ENCODE data around the gene CLEC18B. TPM values are rescaled to one million over a fixed set of nuclear protein-coding genes. Genes with fewer than 3 reads are reported as not detected.
"Not testable (repeated sequence)": the region's sequence is repeated elsewhere in the genome, so short reads cannot be mapped to it uniquely, and the experiment has no call there.

Gene CLEC18B
- 1 to 10 TPM; 1.1 to 5.5 (median 2.0) TPM for total RNA-seq
- long read RNA-seq, donor 1, partial matches to known transcripts, result 0 of 1 reads
- long read RNA-seq, donor 1, other reads (novel, unspliced or antisense), result 1 of 1 reads
- long read RNA-seq, donor 2, result 0 reads

GRCh38 chr16:74420612-74421481 is at the start of gene CLEC18B:
Gene CLEC18B (minus strand): TSS chr16:74421478. CDS start chr16:74421270, 208 bp downstream.
- H3K36me3 ChIP-seq (ENCODE audit: low read depth); H3K4me1 ChIP-seq (ENCODE audit: low read depth); DNase-seq; intact Hi-C loops (cut with DNase I, micrococcal nuclease); H3K9me3 ChIP-seq; H3K4me3 ChIP-seq: not testable (repeated sequence)
- ATAC-seq, result peak; percentile 5

DNA sequence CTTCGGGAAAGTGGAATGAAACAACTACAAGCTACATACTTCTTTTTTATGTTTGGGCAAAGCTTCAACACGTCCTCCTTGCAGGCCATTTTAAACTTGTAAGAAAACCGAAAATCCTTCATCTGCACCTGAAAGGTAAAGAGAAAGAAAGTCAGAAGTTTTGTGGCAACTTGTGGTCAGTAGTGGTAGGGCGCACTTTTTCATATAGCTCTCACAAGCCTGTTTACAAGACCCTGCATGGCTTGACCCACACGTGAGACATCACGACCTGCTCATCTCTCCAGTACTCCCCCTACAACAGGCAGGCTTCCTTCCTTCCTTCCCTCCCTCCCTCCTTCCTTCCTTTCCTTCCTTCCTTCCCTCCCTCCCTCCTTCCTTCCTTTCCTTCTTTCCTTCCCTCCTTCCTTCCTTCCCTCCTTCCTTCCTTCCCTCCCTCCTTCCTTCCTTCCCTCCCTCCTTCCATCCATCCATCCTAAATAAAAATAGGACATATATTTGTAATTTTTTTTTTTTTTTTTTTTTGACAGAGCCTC is 48.7 kb upstream of the CLEC18B start:
- intact Hi-C loops (cut with DNase I, micrococcal nuclease), result loop anchor here in 1 of 2 donors (10.0 kb wide), 1 partner anchor 155 kb away; no protein-coding TSS in a partner anchor
- Histone ChIP-seq H3K9me3 (no peaks in the 10 kb centered on the region), H3K4me1 (ENCODE audit: low read depth) (no peaks in the 10 kb centered on the region), H3K4me3 (no peak overlapping the region), H3K36me3 (ENCODE audit: low read depth) (peaks cover 5% of the 10 kb centered on the region)
- DNase-seq (no peak), ATAC-seq (no peak)
- no peak for TF ChIP-seq CTCF (IDR thresholded peaks at IDR 0.05)

GRCh38 chr16:74468807-74469525 is 47.7 kb upstream of the CLEC18B start:
- intact Hi-C loops (cut with DNase I, micrococcal nuclease), result no loop called here
- H3K36me3 ChIP-seq (ENCODE audit: low read depth), result peaks cover 5% of the 10 kb centered on the region
- ATAC-seq, result no peak
- no peaks in the 10 kb centered on the region for H3K4me1 ChIP-seq (ENCODE audit: low read depth)
- no peak for TF ChIP-seq CTCF (IDR thresholded peaks at IDR 0.05)
- no peaks in the 10 kb centered on the region for H3K9me3 ChIP-seq
- no peak overlapping the region for H3K4me3 ChIP-seq
- DNase-seq, result no peak

GRCh38 chr16:74466872-74467271 is 45.6 kb upstream of the CLEC18B start:
- no peak for TF ChIP-seq CTCF (IDR thresholded peaks at IDR 0.05)
- H3K4me3 ChIP-seq, result no peak overlapping the region
- DNase-seq, result no peak
- H3K4me1 ChIP-seq (ENCODE audit: low read depth), result no peaks in the 10 kb centered on the region
- H3K36me3 ChIP-seq (ENCODE audit: low read depth), result peaks cover 5% of the 10 kb centered on the region
- no peaks in the 10 kb centered on the region for H3K9me3 ChIP-seq
- intact Hi-C loops (cut with DNase I, micrococcal nuclease), result no loop called here
- ATAC-seq, result no peak

GRCh38 chr16:74465851-74466685 is 44.8 kb upstream of the CLEC18B start:
- Histone ChIP-seq H3K36me3 (ENCODE audit: low read depth) (peaks cover 5% of the 10 kb centered on the region), H3K9me3 (no peaks in the 10 kb centered on the region), H3K4me1 (ENCODE audit: low read depth) (no peaks in the 10 kb centered on the region), H3K4me3 (no peak overlapping the region)
- TF ChIP-seq CTCF (IDR thresholded peaks at IDR 0.05), result no peak
- ATAC-seq (no peak), DNase-seq (no peak)
- intact Hi-C loops (cut with DNase I, micrococcal nuclease), result no loop called here

Data from mucosa of descending colon (tissue), 3 donors.